ENCODE measurements around the gene TRPC4AP. TPM values are rescaled to one million over a fixed set of nuclear protein-coding genes. Genes with fewer than 3 reads are reported as not detected.

Gene TRPC4AP
- total RNA-seq, 1 experiment from 2014 or later, result 79.0 TPM

- H3K9me3 Mint-ChIP-seq (ENCODE audit: low read depth, unreplicated experiment), result no peaks in the 10 kb centered on the region
- intact Hi-C loops (cut with micrococcal nuclease; ENCODE audit: unreplicated experiment), result no loop called here
- no peak overlapping the region for H3K27ac Mint-ChIP-seq (ENCODE audit: unreplicated experiment)
- peaks cover 57% of the 10 kb centered on the region for H3K36me3 Mint-ChIP-seq (ENCODE audit: insufficient read depth, unreplicated experiment)
- no peaks in the 10 kb centered on the region for H3K27me3 Mint-ChIP-seq (ENCODE audit: unreplicated experiment)
- CTCF ChIA-PET, result no interaction called here
- no peak overlapping the region for H3K4me3 Mint-ChIP-seq (ENCODE audit: low read depth, unreplicated experiment)
- BruUV-seq (replicated peaks), result no TSS peak
- peaks cover 13% of the 10 kb centered on the region for H3K4me1 Mint-ChIP-seq (ENCODE audit: low read depth, unreplicated experiment)
- TF ChIP-seq CTCF (IDR thresholded peaks at IDR 0.05; ENCODE audit: unreplicated experiment), result no peak
- DNase-seq, result peak; percentile 18
Observed at GRCh38 chr20:35120012-35120701, 27.6 kb upstream of the TRPC4AP start.

- Mint-ChIP-seq H3K9me3 (ENCODE audit: low read depth, unreplicated experiment) (no peaks in the 10 kb centered on the region), H3K4me3 (ENCODE audit: low read depth, unreplicated experiment) (no peak overlapping the region), H3K27ac (ENCODE audit: unreplicated experiment) (no peak overlapping the region), H3K36me3 (ENCODE audit: insufficient read depth, unreplicated experiment) (peaks cover 46% of the 10 kb centered on the region), H3K4me1 (ENCODE audit: low read depth, unreplicated experiment) (peaks cover 13% of the 10 kb centered on the region), H3K27me3 (ENCODE audit: unreplicated experiment) (no peaks in the 10 kb centered on the region)
- intact Hi-C loops (cut with micrococcal nuclease; ENCODE audit: unreplicated experiment), result no loop called here
- CTCF ChIA-PET, result interaction anchor here (0.6 to 1.2 kb wide), 2 partner anchors 21 to 78 kb away, joined by 3 to 6 read pairs; no protein-coding TSS in a partner anchor
- no peak for TF ChIP-seq CTCF (IDR thresholded peaks at IDR 0.05; ENCODE audit: unreplicated experiment)
- DNase-seq, result no peak
- no TSS peak for BruUV-seq (replicated peaks)
Observed at GRCh38 chr20:35117629-35118028, 25.0 kb upstream of the TRPC4AP start.

GRCh38 chr20:35117196-35117595 lies 24.6 kb upstream of the TRPC4AP start:
- Mint-ChIP-seq H3K4me3 (ENCODE audit: low read depth, unreplicated experiment) (no peak overlapping the region), H3K27ac (ENCODE audit: unreplicated experiment) (no peak overlapping the region), H3K4me1 (ENCODE audit: low read depth, unreplicated experiment) (peaks cover 13% of the 10 kb centered on the region), H3K27me3 (ENCODE audit: unreplicated experiment) (no peaks in the 10 kb centered on the region), H3K9me3 (ENCODE audit: low read depth, unreplicated experiment) (no peaks in the 10 kb centered on the region), H3K36me3 (ENCODE audit: insufficient read depth, unreplicated experiment) (peaks cover 46% of the 10 kb centered on the region)
- no peak for TF ChIP-seq CTCF (IDR thresholded peaks at IDR 0.05; ENCODE audit: unreplicated experiment)
- CTCF ChIA-PET, result interaction anchor here (1.1 kb wide), 1 partner anchor 21 kb away, joined by 3 read pairs; no protein-coding TSS in a partner anchor
- DNase-seq, result no peak
- intact Hi-C loops (cut with micrococcal nuclease; ENCODE audit: unreplicated experiment), result no loop called here
- BruUV-seq (replicated peaks), result no TSS peak

DNA sequence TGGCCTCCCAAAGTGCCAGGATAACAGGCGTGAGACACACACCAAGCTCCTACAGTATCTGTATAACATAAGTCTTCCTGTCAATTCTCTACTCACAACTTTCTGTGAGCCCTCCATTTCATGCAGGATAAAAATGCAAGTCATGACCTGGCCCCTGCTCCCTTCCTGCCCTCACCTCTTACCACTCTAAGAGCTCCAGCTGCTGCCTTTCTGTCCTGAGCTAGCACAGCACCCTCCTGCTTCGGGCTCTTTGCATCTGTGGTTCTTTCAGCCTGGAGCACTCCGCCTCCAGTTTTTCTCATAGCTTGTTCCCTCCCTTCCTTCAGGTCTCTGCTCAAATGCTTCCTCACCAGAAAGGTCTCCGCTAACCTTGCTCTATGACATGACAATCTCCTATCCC lies 23.7 kb upstream of the TRPC4AP start:
- peaks cover 13% of the 10 kb centered on the region for H3K4me1 Mint-ChIP-seq (ENCODE audit: low read depth, unreplicated experiment)
- peaks cover 41% of the 10 kb centered on the region for H3K36me3 Mint-ChIP-seq (ENCODE audit: insufficient read depth, unreplicated experiment)
- intact Hi-C loops (cut with micrococcal nuclease; ENCODE audit: unreplicated experiment), result no loop called here
- CTCF ChIA-PET, result interaction anchor here (0.5 to 1.1 kb wide), 3 partner anchors 20 to 323 kb away, joined by 3 to 4 read pairs (median 4); no protein-coding TSS in a partner anchor
- no peaks in the 10 kb centered on the region for H3K9me3 Mint-ChIP-seq (ENCODE audit: low read depth, unreplicated experiment)
- no peak overlapping the region for H3K4me3 Mint-ChIP-seq (ENCODE audit: low read depth, unreplicated experiment)
- no peak for DNase-seq
- no TSS peak for BruUV-seq (replicated peaks)
- TF ChIP-seq CTCF (IDR thresholded peaks at IDR 0.05; ENCODE audit: unreplicated experiment), result no peak
- no peaks in the 10 kb centered on the region for H3K27me3 Mint-ChIP-seq (ENCODE audit: unreplicated experiment)
- H3K27ac Mint-ChIP-seq (ENCODE audit: unreplicated experiment), result no peak overlapping the region
